Subcutaneous adipose tissue (tissue), 4 donors: ENCODE results near the gene PI3. TPM values are rescaled to one million over a fixed set of nuclear protein-coding genes. Genes with fewer than 3 reads are reported as not detected.

Experiments used
- CTCF ChIP-seq: fragments of 450-650 bp; IDR thresholded peaks from one replicate; pipeline ENCODE4 v1.5.1; 2016; ENCODE audit warnings: low read depth, mild to moderate bottlenecking, control low read depth, antibody characterized with exemption, moderate library complexity
- total RNA-seq, 4 donors: library from RNA; depleted of rRNA; stranded (reverse); fragments of >200 nt; gene quantifications; one replicate each; pipeline ENCODE4 v1.1.0, GENCODE V29; 2016

The PI3 gene
- not detected for total RNA-seq

- no peak for TF ChIP-seq CTCF
Measured at GRCh38 chr20:45174434-45175364, at the start of gene PI3. Gene PI3, plus strand, starts transcription at chr20:45174902. Its CDS starts 21 bp downstream, at chr20:45174923.

GRCh38 chr20:45128099-45128498 is 46.6 kb upstream of the PI3 start:
- no peak for TF ChIP-seq CTCF

- TF ChIP-seq CTCF: no peak
Measured at GRCh38 chr20:45136911-45137310, 37.8 kb upstream of the PI3 start.

- TF ChIP-seq CTCF: no peak
Measured at GRCh38 chr20:45138561-45139300, 36.0 kb upstream of the PI3 start.

GRCh38 chr20:45140836-45141235 is 33.9 kb upstream of the PI3 start:
- no peak for TF ChIP-seq CTCF

- TF ChIP-seq CTCF: no peak
Measured at GRCh38 chr20:45149062-45149461, 25.6 kb upstream of the PI3 start.

GRCh38 chr20:45152405-45152804 is 22.3 kb upstream of the PI3 start:
- TF ChIP-seq CTCF: no peak
